GM18951 (cell line): ENCODE data around the gene GPRC5D.

Experiments
- POLR2A ChIP-seq: IDR thresholded peaks from 4 replicates; pipeline ENCODE4 v1.6.1; 2011; ENCODE audit warnings: mild to moderate bottlenecking; ENCODE audit not compliant: insufficient read length, insufficient read depth; ENCODE audit errors: extremely low read depth
- in situ Hi-C: fragments of 300-500 bp; cut with MboI; formaldehyde crosslinking; loops from one replicate; pipeline ENCODE4 v1.12.0; 2022; ENCODE audit warnings: low sequenced_read_pairs, mixed read lengths, inconsistent platforms; ENCODE audit not compliant: unreplicated experiment

The GPRC5D gene

GRCh38 chr12:12952036-12952435 lies at the start of gene GPRC5D:
Gene GPRC5D (minus strand): TSS chr12:12952170. CDS start chr12:12950384, 1,786 bp downstream.
- in situ Hi-C loops, result no loop called here
- TF ChIP-seq POLR2A, result no peak

- in situ Hi-C loops, result no loop called here
These were observed 49.7 kb upstream of the GPRC5D start for GRCh38 chr12:13001775-13002040.

GRCh38 chr12:13000925-13001774 lies 49.2 kb upstream of the GPRC5D start:
- TF ChIP-seq POLR2A, result no peak
- in situ Hi-C loops, result no loop called here

More at GRCh38 chr12:13001775-13002040, 49.7 kb upstream of the GPRC5D start:
- TF ChIP-seq POLR2A, result no peak

GRCh38 chr12:13000616-13000924 lies 48.6 kb upstream of the GPRC5D start:
- in situ Hi-C loops, result no loop called here
- TF ChIP-seq POLR2A, result no peak

- in situ Hi-C loops, result no loop called here
- no peak for TF ChIP-seq POLR2A
These were observed 48.1 kb upstream of the GPRC5D start, which contains the start of gene HEBP1 for GRCh38 chr12:12999959-13000615. Gene HEBP1 (minus strand): TSS chr12:13000265. CDS start chr12:13000114, 151 bp downstream.

GRCh38 chr12:12999271-12999958 lies 47.4 kb upstream of the GPRC5D start:
- no peak for TF ChIP-seq POLR2A
- in situ Hi-C loops, result no loop called here

GRCh38 chr12:12998248-12998647 lies 46.3 kb upstream of the GPRC5D start:
- in situ Hi-C loops, result no loop called here
- no peak for TF ChIP-seq POLR2A

GRCh38 chr12:12997734-12998133 lies 45.8 kb upstream of the GPRC5D start:
- no peak for TF ChIP-seq POLR2A
- in situ Hi-C loops, result no loop called here

- in situ Hi-C loops, result no loop called here
- no peak for TF ChIP-seq POLR2A
These were observed 45.2 kb upstream of the GPRC5D start for GRCh38 chr12:12997156-12997555.

- in situ Hi-C loops, result no loop called here
These were observed 44.2 kb upstream of the GPRC5D start for GRCh38 chr12:12996209-12996608.

GRCh38 chr12:12995088-12995487 lies 43.1 kb upstream of the GPRC5D start:
- no peak for TF ChIP-seq POLR2A

More at GRCh38 chr12:12996209-12996608, 44.2 kb upstream of the GPRC5D start:
- no peak for TF ChIP-seq POLR2A

GRCh38 chr12:12993367-12993766 lies 41.4 kb upstream of the GPRC5D start:
- no peak for TF ChIP-seq POLR2A

More at GRCh38 chr12:12995088-12995487, 43.1 kb upstream of the GPRC5D start:
- in situ Hi-C loops, result no loop called here

GRCh38 chr12:12992418-12993130 lies 40.6 kb upstream of the GPRC5D start:
- in situ Hi-C loops, result no loop called here
- no peak for TF ChIP-seq POLR2A

More at GRCh38 chr12:12993367-12993766, 41.4 kb upstream of the GPRC5D start:
- in situ Hi-C loops, result no loop called here
